Transverse colon (tissue), 4 donors: ENCODE data around the gene LYZL2. TPM values are rescaled to one million over a fixed set of nuclear protein-coding genes. Genes with fewer than 3 reads are reported as not detected.
"Not testable (repeated sequence)": the region's sequence is repeated elsewhere in the genome, so short reads cannot be mapped to it uniquely, and the experiment has no call there.

Experiments used
- DNase-seq: peaks from one replicate; pipeline ENCODE4 v3.0.0-alpha.2; 2019
- H3K27ac ChIP-seq, 4 donors: fragments of 200-600 bp; sonication (generic); 2 replicates each; pipeline ENCODE4 v1.5.1; 2016 to 2018; ENCODE audit warnings: inconsistent platforms in 4 of 4
- H3K27me3 ChIP-seq: fragments of 200-600 bp; sonication (generic); 2 replicates; pipeline ENCODE4 v1.5.1; 2017; ENCODE audit warnings: inconsistent platforms
- H3K36me3 ChIP-seq, 4 donors: fragments of 200-600 bp; sonication (generic); 2 replicates each; pipeline ENCODE4 v1.5.1; 2017 to 2019; ENCODE audit warnings: inconsistent platforms in 4 of 4
- H3K4me1 ChIP-seq, 4 donors: fragments of 200-600 bp; sonication (generic); 2 replicates each; pipeline ENCODE4 v1.5.1; 2017 to 2020; ENCODE audit warnings: inconsistent platforms in 4 of 4
- H3K4me3 ChIP-seq, 4 donors: fragments of 200-600 bp; sonication (generic); 1 replicate in 1 of 4; 2 replicates in 3 of 4; pipeline versions ENCODE4 v1.5.1 to v1.6.1; 2017 to 2019; ENCODE audit warnings: inconsistent platforms in 4 of 4
- H3K9me3 ChIP-seq, 2 donors: fragments of 200-600 bp; sonication (generic); 2 replicates each; pipeline ENCODE4 v1.5.1; 2017 to 2019; ENCODE audit warnings: inconsistent platforms in 2 of 2
- CTCF ChIP-seq, 5 experiments: fragments of 200-600 bp in 3 of 5; fragments of 450-650 bp in 2 of 5; sonication (generic) in 3 of 5; IDR thresholded peaks; 1 replicate in 2 of 5; 2 replicates in 3 of 5; pipeline ENCODE4 v1.5.1; 2016 to 2017; ENCODE audit warnings: antibody characterized with exemption in 5 of 5, inconsistent platforms in 3 of 5, mild to moderate bottlenecking in 2 of 5, moderate library complexity in 1 of 5
- EP300 ChIP-seq: sonication (generic); formaldehyde crosslinking; IDR thresholded peaks from one replicate; pipeline ENCODE4 v1.6.1; 2017; ENCODE audit warnings: antibody characterized with exemption, low read depth
- POLR2A ChIP-seq: fragments of 450-650 bp; IDR thresholded peaks from one replicate; pipeline ENCODE4 v1.6.1; 2016; ENCODE audit warnings: antibody characterized with exemption, mild to moderate bottlenecking, moderate library complexity
- POLR2AphosphoS5 ChIP-seq, 3 donors: sonication (generic); formaldehyde crosslinking; IDR thresholded peaks; one replicate each; pipeline ENCODE4 v1.6.1; 2016; ENCODE audit warnings: antibody characterized with exemption in 3 of 3
- WGBS, 2 donors: methylation state at CpG; one replicate each; pipeline ENCODE4 v1.1.5; 2018; ENCODE audit warnings: low coverage in 1 of 2; 5-methylcytosine and 5-hydroxymethylcytosine counted together
- in situ Hi-C, 4 donors: fragments of 200-750 bp; cut with MboI; loops; one replicate each; pipeline versions ENCODE4 v1.15.0 to v1.15.1; 2017; ENCODE audit warnings: low sequenced_read_pairs in 3 of 4, low pct_ligation_motif_present in 1 of 4, low pct_unique_long_range_greater_than_20kb in 1 of 4
- intact Hi-C: fragments of 100-400 bp; cut with DNase I; formaldehyde crosslinking; loops from one replicate; pipeline ENCODE4 v1.15.1; 2023; ENCODE audit warnings: low total_unique reads
- total RNA-seq, 4 donors: library from RNA; depleted of rRNA; stranded (reverse); fragments of >200 nt; gene quantifications; one replicate each; pipeline ENCODE4 v1.1.0, GENCODE V29; 2016

The LYZL2 gene
- total RNA-seq, 4 donors from 2014 or later: not detected

GRCh38 chr10:30598105-30598776 lies 31.3 kb downstream of the LYZL2 start:
- intact Hi-C loops: no loop called here
- H3K36me3 ChIP-seq: no peaks in the 10 kb centered on the region
- 82 to 92% methylated on average over 8 of the region's 8 CpGs for WGBS, 2 donors
- H3K4me3 ChIP-seq: no peak overlapping the region
- DNase-seq: no peak
- TF ChIP-seq CTCF (IDR thresholded peaks at IDR 0.05) (no peak), POLR2A (no peak), EP300 (no peak), POLR2AphosphoS5 (IDR thresholded peaks at IDR 0.05) (no peak)
- H3K9me3 ChIP-seq: no peaks in the 10 kb centered on the region
- no peaks in the 10 kb centered on the region for H3K27me3 ChIP-seq
- in situ Hi-C loops: loop anchor here in 2 of 4 donors (10.0 kb wide), 1 partner anchor 203 kb away; no protein-coding TSS in a partner anchor
- no peak overlapping the region for H3K27ac ChIP-seq
- H3K4me1 ChIP-seq: no peaks in the 10 kb centered on the region

GRCh38 chr10:30597433-30597824 lies 32.1 kb downstream of the LYZL2 start:
- intact Hi-C loops, H3K9me3 ChIP-seq, DNase-seq, H3K4me3 ChIP-seq, H3K36me3 ChIP-seq, H3K27me3 ChIP-seq, H3K27ac ChIP-seq, H3K4me1 ChIP-seq: not testable (repeated sequence)
- in situ Hi-C loops: loop anchor here in 2 of 4 donors (10.0 kb wide), 1 partner anchor 203 kb away; no protein-coding TSS in a partner anchor
- WGBS, 2 donors: 87 to 100% methylated on average over 1 to 7 of the region's 7 CpGs

GRCh38 chr10:30596493-30597432 lies 32.8 kb downstream of the LYZL2 start:
- H3K27me3 ChIP-seq, H3K27ac ChIP-seq, intact Hi-C loops, H3K4me3 ChIP-seq, H3K4me1 ChIP-seq, DNase-seq, H3K36me3 ChIP-seq, H3K9me3 ChIP-seq: not testable (repeated sequence)
- in situ Hi-C loops: loop anchor here in 2 of 4 donors (10.0 kb wide), 1 partner anchor 202 kb away; no protein-coding TSS in a partner anchor
- WGBS, 2 donors: 79% methylated on average over 12 of the region's 12 CpGs; no CpG with 5 or more reads in 1 of the 2 donors

GRCh38 chr10:30596013-30596412 lies 33.5 kb downstream of the LYZL2 start:
- intact Hi-C loops: no loop called here

More at GRCh38 chr10:30596013-30596412, 33.5 kb downstream of the LYZL2 start:
- no peaks in the 10 kb centered on the region for H3K36me3 ChIP-seq
- no peak overlapping the region for H3K4me3 ChIP-seq
- in situ Hi-C loops: loop anchor here in 2 of 4 donors (10.0 kb wide), 1 partner anchor 201 kb away; no protein-coding TSS in a partner anchor
- no peaks in the 10 kb centered on the region for H3K27me3 ChIP-seq
- WGBS, 2 donors: 80 to 86% methylated on average over 1 to 6 of the region's 6 CpGs
- TF ChIP-seq POLR2A: no peak
- no peak for TF ChIP-seq EP300
- no peak for TF ChIP-seq POLR2AphosphoS5 (IDR thresholded peaks at IDR 0.05)
- no peak for TF ChIP-seq CTCF (IDR thresholded peaks at IDR 0.05)
- H3K4me1 ChIP-seq: no peaks in the 10 kb centered on the region
- no peak for DNase-seq
- H3K9me3 ChIP-seq: no peaks in the 10 kb centered on the region
- no peak overlapping the region for H3K27ac ChIP-seq
